Activated T-cell treated with anti-CD3 and anti-CD28 coated beads, Interleukin-2, amount 50 U/mL, for 24 hours (primary cell): ENCODE results near the gene NPC1.
"Not testable (repeated sequence)": the region's sequence is repeated elsewhere in the genome, so short reads cannot be mapped to it uniquely, and the experiment has no call there.

Source experiments
- DNase-seq: peaks from one replicate; pipeline ENCODE4 v3.0.0-alpha.2; 2020
- H3K27ac Mint-ChIP-seq: 2 replicates; pipeline ENCODE4 v1.8.0; 2020; ENCODE audit warnings: mild to moderate bottlenecking, mixed read lengths
- H3K27me3 Mint-ChIP-seq: 2 replicates; pipeline ENCODE4 v1.8.0; 2020; ENCODE audit warnings: mixed read lengths
- H3K36me3 Mint-ChIP-seq: 2 replicates; pipeline ENCODE4 v1.8.0; 2020; ENCODE audit warnings: low read depth, mixed read lengths
- H3K4me1 Mint-ChIP-seq: 2 replicates; pipeline ENCODE4 v1.8.0; 2020; ENCODE audit warnings: low read depth, mixed read lengths
- H3K4me3 Mint-ChIP-seq: 2 replicates; pipeline ENCODE4 v1.8.0; 2020; ENCODE audit warnings: mild to moderate bottlenecking, moderate library complexity, mixed read lengths
- H3K9me3 Mint-ChIP-seq: 2 replicates; pipeline ENCODE4 v1.8.0; 2020; ENCODE audit warnings: mixed read lengths

NPC1 gene

DNA sequence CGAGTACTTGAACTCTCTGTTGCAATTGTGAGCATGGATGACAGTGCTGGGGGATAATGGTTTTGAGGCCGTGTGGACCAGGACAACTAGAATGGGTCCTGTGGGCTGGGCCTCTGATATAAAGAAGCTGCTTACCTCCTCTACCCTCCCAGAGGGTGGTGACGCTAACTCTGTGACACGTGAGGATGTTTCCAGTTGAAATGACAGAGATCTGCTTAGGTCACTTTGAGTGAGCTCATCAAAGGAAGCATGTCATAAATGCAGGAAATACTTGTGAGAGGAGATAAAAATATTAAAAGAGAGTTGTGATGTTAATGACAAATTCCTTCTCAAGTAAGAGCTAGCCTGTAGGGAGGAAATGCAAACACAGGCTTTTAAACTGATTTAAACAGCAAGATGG, 66.6 kb downstream of the NPC1 start:
- H3K27ac Mint-ChIP-seq = peak overlapping the region; percentile 62

DNA sequence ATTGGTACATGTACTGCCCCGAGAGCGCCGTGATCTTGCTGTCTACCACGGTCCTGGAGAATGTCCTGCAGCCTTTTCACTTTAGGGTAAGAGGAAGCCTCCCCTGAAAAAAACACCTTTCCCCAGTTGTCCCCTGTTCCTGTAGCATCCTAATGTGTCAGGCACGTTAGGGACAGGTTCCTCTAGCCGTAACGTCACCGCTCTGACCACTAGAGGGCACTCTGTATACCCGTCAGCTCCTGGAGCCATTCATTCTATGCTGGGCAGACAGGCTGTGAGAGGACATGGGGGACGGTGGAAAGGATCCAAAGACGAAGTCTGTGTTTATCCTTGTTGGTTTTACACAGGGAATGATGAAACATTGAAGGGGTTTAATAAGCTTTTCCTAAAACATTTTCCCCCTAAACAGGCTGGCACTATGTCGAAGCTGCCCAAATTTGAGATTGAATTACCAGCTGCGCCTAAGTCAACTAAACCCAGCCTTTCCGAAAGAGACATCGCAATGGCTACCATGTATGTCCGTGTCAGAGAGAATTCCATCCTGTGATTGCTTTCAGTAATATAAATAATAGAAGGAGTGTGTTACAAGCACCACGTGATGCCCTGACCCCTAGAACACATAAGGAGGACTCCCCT, 70.3 kb downstream of the NPC1 start:
- no peaks in the 10 kb centered on the region for H3K27me3 Mint-ChIP-seq
- H3K9me3 Mint-ChIP-seq = no peaks in the 10 kb centered on the region
- H3K4me3 Mint-ChIP-seq = no peak overlapping the region
- H3K36me3 Mint-ChIP-seq = peaks cover 88% of the 10 kb centered on the region
- peaks cover 21% of the 10 kb centered on the region for H3K4me1 Mint-ChIP-seq
- DNase-seq = peak; percentile 76
- H3K27ac Mint-ChIP-seq = peak overlapping the region; percentile 40

More for the DNA sequence above, 66.6 kb downstream of the NPC1 start:
- DNase-seq = no peak
- Mint-ChIP-seq H3K4me1 (peaks cover 14% of the 10 kb centered on the region), H3K4me3 (no peak overlapping the region), H3K27me3 (no peaks in the 10 kb centered on the region), H3K36me3 (peaks cover 91% of the 10 kb centered on the region), H3K9me3 (no peaks in the 10 kb centered on the region)

DNA sequence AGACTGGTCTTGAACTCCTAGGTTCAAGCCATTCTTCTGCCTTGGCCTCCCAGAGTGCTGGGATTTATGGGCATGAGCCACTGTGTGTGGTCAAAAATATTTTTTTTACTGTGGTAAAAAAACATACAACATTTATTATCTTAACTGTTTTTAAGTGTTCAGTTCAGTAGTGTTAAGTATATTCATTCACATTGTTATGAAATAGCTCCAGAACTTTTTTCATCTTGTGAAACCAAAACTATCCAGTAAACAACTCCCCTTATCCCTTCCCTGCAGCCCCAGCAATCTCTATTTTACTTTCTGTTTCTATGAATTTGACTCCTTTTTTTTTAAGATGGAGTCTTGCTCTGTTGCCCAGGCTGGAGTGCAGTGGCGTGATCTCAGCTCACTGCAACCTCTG, 73.7 kb downstream of the NPC1 start:
- Mint-ChIP-seq H3K9me3 (no peaks in the 10 kb centered on the region), H3K27ac (peak overlapping the region; percentile 76), H3K4me3 (no peak overlapping the region), H3K27me3 (no peaks in the 10 kb centered on the region), H3K4me1 (peaks cover 29% of the 10 kb centered on the region), H3K36me3 (peaks cover 84% of the 10 kb centered on the region)
- DNase-seq = no peak

DNA sequence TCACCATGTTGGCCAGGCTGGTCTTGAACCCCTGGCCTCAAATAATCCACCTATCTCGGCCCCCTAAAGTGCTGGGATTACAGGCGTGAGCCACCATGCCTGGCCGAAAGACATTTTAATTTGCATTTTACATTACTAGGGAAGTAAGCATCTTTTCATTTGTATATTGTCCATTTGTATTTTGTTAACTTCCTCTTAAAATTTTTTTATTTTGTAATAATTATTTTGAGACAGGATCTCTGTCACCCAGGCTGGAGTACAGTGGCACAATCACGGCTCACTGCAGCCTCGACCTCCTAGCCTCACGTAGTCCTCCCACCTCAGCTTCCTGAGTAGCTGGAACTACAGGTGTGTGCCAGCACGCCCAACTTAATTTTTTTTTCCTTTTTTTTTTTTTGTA, 74.1 kb downstream of the NPC1 start:
- not testable (repeated sequence) for H3K4me3 Mint-ChIP-seq, H3K27me3 Mint-ChIP-seq, DNase-seq, H3K9me3 Mint-ChIP-seq
- peaks cover 31% of the 10 kb centered on the region for H3K4me1 Mint-ChIP-seq
- H3K36me3 Mint-ChIP-seq = peaks cover 84% of the 10 kb centered on the region
- peak overlapping the region; percentile 76 for H3K27ac Mint-ChIP-seq

DNA sequence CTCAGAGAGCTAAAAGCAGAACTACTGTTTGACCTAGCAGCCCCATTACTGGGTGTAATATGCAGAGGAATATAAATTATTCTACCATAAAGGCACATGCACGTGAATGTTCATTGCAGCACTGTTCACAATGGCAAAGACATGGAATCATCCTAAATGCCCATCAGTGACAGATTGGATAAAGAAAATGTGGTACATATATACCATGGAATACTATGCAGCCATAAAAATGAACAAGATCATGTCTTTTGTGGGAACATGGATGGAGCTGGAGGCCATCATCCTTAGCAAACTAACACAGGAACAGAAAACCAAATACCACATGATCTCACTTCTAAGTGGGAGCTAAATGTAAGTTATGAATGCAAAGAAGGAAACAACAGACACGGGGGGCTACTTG, 75.4 kb downstream of the NPC1 start:
- H3K27me3 Mint-ChIP-seq, H3K27ac Mint-ChIP-seq, H3K9me3 Mint-ChIP-seq, H3K4me3 Mint-ChIP-seq, DNase-seq: not testable (repeated sequence)
- peaks cover 36% of the 10 kb centered on the region for H3K4me1 Mint-ChIP-seq
- peaks cover 83% of the 10 kb centered on the region for H3K36me3 Mint-ChIP-seq

DNA sequence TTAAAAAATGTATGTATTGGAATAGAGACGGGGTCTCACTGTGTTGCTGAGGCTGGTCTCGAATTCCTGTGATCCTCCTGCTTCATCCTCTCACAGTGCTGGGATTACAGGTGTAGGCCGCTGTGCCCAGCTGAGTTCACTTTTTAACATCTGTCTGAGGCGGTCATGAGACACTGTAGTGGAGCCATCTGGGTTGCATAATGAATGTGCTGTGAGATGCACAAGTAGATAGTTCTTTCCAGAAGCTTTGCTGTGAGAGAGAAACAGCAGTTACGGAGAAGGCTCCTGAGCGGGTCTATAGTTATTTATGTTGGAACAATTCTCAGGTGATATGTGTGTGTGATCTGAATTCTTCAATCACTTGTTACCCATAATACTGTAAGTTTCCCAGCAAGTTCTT, 79.9 kb downstream of the NPC1 start:
- H3K27me3 Mint-ChIP-seq = no peaks in the 10 kb centered on the region
- H3K9me3 Mint-ChIP-seq = no peaks in the 10 kb centered on the region
- H3K27ac Mint-ChIP-seq = peak overlapping the region; percentile 2
- peaks cover 60% of the 10 kb centered on the region for H3K36me3 Mint-ChIP-seq
- peaks cover 45% of the 10 kb centered on the region for H3K4me1 Mint-ChIP-seq
- no peak for DNase-seq
- H3K4me3 Mint-ChIP-seq = no peak overlapping the region

DNA sequence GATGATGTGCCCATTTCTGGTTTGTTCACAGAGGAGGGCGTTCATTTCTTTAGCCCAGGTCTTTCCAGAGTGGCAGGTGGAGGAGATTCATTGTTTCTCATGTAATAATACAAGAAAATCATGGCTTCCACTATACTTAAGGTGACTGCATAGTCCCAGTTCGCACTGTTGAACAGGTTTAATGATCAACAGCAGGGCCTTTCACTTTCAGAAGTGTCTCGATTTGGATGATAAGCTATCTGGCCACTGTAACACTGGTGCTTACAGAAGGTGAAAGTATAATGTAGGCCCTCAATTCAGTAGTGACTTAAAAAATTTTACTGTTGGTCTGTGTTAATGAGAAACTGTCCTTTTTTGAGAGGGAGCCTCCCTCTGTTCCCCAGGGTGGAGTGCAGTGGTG, 81.6 kb downstream of the NPC1 start:
- Mint-ChIP-seq H3K4me1 (peaks cover 44% of the 10 kb centered on the region), H3K27me3 (no peaks in the 10 kb centered on the region), H3K9me3 (no peaks in the 10 kb centered on the region), H3K4me3 (peak overlapping the region; percentile 91), H3K36me3 (peaks cover 44% of the 10 kb centered on the region), H3K27ac (peak overlapping the region; percentile 91)
- no peak for DNase-seq

DNA sequence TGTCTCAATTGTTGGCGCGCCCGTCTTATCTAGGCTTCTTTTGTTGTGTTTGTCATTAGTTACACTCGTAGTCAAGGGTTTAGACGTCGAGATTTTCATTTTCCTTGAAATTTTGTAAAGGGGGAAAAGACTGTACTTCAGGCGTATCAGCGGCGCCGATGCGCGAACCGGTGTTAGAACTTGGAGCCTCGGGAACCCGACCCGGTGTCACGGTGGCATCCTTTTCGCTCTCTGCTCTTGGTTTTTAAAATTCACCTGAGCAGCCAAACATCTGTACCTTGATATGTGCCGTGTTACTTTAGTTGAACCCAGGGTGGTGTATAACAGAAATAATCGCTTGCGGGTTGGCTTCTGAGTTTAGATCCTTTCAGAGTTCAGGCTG, 82.4 kb downstream of the NPC1 start:
- H3K27me3 Mint-ChIP-seq = no peaks in the 10 kb centered on the region
- H3K36me3 Mint-ChIP-seq = peaks cover 41% of the 10 kb centered on the region
- no peaks in the 10 kb centered on the region for H3K9me3 Mint-ChIP-seq
- H3K4me3 Mint-ChIP-seq = peak overlapping the region; percentile 91
- H3K4me1 Mint-ChIP-seq = peaks cover 47% of the 10 kb centered on the region
- no peak for DNase-seq
- peak overlapping the region; percentile 91 for H3K27ac Mint-ChIP-seq

DNA sequence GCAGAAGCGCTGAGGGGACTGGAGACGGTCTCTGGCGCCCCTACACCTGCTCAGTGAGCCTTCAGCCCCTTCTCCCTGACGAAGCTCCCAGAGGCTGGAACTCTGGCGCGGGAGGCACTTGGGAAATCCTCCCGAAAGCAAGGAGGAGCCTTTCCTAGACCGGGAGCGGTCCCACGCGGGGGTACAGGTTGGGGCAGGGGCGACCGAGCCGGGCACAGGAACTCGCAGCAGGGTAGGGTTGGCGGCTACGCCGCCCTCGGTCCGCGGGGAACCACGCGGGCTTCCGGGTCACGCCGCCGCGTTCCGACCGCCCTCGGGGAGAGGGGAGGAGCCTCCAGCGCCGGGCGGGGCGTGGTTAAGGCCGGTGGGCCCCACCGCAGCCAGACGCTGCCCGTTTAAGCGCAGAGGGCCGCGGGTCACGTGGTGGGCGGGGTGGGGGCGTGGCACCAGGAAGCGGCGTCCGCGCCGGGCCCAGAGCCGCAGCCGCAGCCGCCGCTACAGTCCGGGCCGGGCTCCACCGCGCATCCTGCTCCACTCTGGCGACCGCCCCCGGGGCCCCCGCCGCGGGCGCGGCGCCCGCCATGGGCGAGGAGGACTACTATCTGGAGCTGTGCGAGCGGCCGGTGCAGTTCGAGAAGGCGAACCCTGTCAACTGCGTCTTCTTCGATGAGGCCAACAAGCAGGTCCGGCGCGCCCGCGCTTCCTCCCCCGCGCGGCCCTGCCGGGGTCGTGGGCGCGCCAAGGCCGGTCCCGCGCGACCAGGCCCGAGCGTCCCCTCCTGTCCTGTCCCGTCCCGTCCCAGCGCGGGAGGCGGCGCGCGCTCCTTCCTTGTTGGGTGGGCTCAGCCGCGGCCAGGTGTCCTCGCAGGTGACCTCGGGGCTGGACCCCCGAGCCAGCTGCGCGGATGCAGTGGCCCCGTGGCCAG, 83.0 kb downstream of the NPC1 start, which contains the start of gene RMC1:
Gene RMC1 (plus strand): TSS at position 474 of the 925 bp plus-strand sequence. CDS start 108 bp downstream, at position 582.
- H3K27me3 Mint-ChIP-seq = no peaks in the 10 kb centered on the region
- H3K4me3 Mint-ChIP-seq = peak within 1 kb of the TSS; percentile 91
- H3K4me1 Mint-ChIP-seq = peaks cover 52% of the 10 kb centered on the region

DNA sequence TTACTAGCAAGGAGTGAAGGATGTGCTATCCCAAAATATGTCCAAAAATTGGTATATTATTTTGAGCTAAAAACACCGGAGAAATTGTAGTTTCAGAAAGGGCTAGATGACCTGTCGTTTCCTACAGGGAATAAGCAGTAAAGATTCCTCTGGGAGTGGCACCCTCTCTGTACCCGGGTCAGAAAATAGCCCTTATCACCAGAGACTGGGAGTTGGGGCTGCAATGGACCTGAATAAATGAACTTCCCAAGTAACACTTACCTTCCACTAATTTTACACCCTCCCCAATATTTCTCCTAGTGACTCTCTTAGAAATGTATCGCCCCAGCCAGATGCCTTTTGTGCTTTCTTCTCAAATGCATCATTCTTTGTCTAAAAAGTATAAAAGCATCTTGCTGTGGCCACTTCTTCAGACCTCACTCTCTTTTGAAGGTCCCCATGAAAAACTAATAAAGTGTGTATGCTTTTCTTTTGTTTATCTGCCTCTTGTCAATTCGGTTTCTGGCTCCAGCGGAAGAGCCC, 83.7 kb downstream of the NPC1 start:
- no peaks in the 10 kb centered on the region for H3K9me3 Mint-ChIP-seq
- no peaks in the 10 kb centered on the region for H3K27me3 Mint-ChIP-seq
- peaks cover 28% of the 10 kb centered on the region for H3K36me3 Mint-ChIP-seq
- H3K27ac Mint-ChIP-seq = peak overlapping the region; percentile 94
- H3K4me1 Mint-ChIP-seq = peaks cover 50% of the 10 kb centered on the region
- peak overlapping the region; percentile 83 for H3K4me3 Mint-ChIP-seq
- DNase-seq = no peak

More for the DNA sequence above, 83.0 kb downstream of the NPC1 start, which contains the start of gene RMC1:
- peaks cover 35% of the 10 kb centered on the region for H3K36me3 Mint-ChIP-seq
- peak; percentile 100 for DNase-seq
- peak within 1 kb of the TSS; percentile 94 for H3K27ac Mint-ChIP-seq
- H3K9me3 Mint-ChIP-seq = no peaks in the 10 kb centered on the region

DNA sequence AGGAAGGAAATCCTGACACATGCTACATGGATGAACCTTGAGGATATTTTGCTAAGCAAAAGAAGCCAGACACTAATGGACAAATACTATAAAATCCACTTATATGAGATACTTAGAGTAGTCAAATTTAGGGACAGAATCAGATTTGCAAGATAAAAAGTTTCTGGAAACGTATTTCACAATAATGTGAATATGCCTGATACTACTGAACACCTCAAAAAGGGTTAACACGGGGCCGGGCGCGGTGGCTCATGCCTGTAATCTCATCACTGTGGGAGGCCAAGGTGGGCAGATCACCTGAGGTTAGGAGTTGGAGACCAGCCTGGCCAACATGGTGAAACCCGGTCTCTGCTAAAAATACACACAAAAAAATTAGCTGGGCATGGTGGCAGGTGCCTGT, 84.7 kb downstream of the NPC1 start:
- Mint-ChIP-seq H3K27me3 (no peaks in the 10 kb centered on the region), H3K9me3 (no peaks in the 10 kb centered on the region), H3K4me1 (peaks cover 44% of the 10 kb centered on the region), H3K4me3 (no peak overlapping the region), H3K27ac (no peak overlapping the region), H3K36me3 (peaks cover 20% of the 10 kb centered on the region)
- no peak for DNase-seq

DNA sequence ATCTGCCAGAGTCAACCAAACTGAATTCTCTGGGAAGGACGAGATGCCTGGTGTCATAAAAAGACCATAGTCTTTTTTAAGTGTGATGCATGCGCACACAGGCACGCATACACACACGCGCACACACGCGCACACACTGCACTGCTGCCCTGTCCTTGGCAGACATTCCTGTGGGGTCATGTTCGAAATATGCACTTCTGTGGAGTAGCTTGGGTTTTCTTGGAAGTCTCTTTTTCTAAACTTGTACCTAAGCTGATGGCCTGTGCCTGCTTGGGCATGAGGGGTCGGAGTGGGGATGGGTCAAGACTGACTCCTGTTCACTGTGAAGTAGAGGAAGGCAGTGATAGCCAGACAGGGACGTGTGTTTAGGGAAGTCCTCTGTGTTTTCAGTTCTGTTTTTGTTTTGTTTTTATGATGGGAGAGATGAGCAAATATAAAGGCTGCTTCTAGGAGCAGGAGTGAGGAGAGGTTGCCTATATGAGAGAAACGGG, 87.0 kb downstream of the NPC1 start:
- DNase-seq = no peak
- Mint-ChIP-seq H3K9me3 (no peaks in the 10 kb centered on the region), H3K4me3 (no peak overlapping the region), H3K27ac (no peak overlapping the region), H3K4me1 (peaks cover 26% of the 10 kb centered on the region), H3K36me3 (peaks cover 7% of the 10 kb centered on the region), H3K27me3 (no peaks in the 10 kb centered on the region)

DNA sequence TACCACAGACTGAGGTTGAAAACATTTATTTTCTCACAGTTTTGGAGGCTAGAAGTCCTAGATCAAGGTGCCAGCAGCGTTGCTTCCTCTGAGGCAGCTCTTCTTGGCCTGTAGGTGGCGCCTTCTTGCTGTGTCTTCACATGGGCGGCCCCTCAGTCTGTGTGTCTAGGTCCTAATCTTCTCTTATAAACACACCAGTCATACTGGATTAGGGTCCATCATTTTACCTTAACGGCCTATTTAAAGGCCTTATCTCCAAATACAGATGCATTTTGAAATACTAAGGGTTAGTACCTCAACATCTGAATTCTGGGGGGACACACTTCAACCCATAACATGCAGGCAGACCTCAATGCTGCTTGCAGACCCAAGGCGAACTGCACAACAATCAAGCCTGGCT, 87.4 kb downstream of the NPC1 start:
- peaks cover 2% of the 10 kb centered on the region for H3K36me3 Mint-ChIP-seq
- no peaks in the 10 kb centered on the region for H3K9me3 Mint-ChIP-seq
- H3K4me3 Mint-ChIP-seq = no peak overlapping the region
- H3K27ac Mint-ChIP-seq = no peak overlapping the region
- no peaks in the 10 kb centered on the region for H3K27me3 Mint-ChIP-seq
- DNase-seq = peak; percentile 64
- H3K4me1 Mint-ChIP-seq = peaks cover 22% of the 10 kb centered on the region

DNA sequence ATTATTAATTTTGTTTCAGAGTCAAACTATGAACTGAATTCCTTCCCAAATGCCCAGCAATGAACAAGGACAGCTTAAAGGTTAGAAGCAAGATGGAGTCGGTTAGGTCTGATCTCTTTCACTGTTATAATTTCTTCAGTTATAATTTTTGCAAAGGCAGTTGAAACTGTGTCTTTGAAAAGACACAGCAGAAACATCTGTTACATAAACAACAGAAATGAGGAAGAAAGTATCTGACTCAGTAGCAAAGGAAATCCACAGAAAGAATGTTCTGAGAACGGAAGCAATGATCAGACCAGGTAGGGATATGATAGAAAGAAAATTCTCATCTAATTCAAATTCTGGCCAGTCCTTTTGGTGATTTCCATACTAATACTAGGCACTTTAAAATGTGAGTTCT, 88.2 kb downstream of the NPC1 start:
- Mint-ChIP-seq H3K36me3 (no peaks in the 10 kb centered on the region), H3K27ac (no peak overlapping the region), H3K4me3 (no peak overlapping the region), H3K4me1 (peaks cover 22% of the 10 kb centered on the region), H3K9me3 (no peaks in the 10 kb centered on the region), H3K27me3 (no peaks in the 10 kb centered on the region)
- DNase-seq = no peak
